Activated CD8-positive, alpha-beta memory T cell treated with anti-CD3 and anti-CD28 coated beads, Interleukin-2, amount 50 U/mL, for 4 hours (primary cell): ENCODE data around the gene ALKBH4.
"Not testable (repeated sequence)": the region's sequence is repeated elsewhere in the genome, so short reads cannot be mapped to it uniquely, and the experiment has no call there.

Experiments used
- DNase-seq: peaks from one replicate; pipeline ENCODE4 v3.0.0-alpha.2; 2020

ALKBH4 gene

GRCh38 chr7:102454932-102455331, 9.7 kb downstream of the ALKBH4 start:
- DNase-seq: not testable (repeated sequence)

- no peak for DNase-seq
Observed at GRCh38 chr7:102454468-102454867, 10.2 kb downstream of the ALKBH4 start.

- DNase-seq: no peak
Observed at GRCh38 chr7:102453319-102453718, 11.3 kb downstream of the ALKBH4 start.

GRCh38 chr7:102452451-102452850, 12.2 kb downstream of the ALKBH4 start:
- DNase-seq: no peak

GRCh38 chr7:102451371-102452054, 13.2 kb downstream of the ALKBH4 start:
- no peak for DNase-seq

- DNase-seq: peak; percentile 65
Observed at GRCh38 chr7:102450242-102450641, 14.4 kb downstream of the ALKBH4 start.

GRCh38 chr7:102449136-102449535, 15.5 kb downstream of the ALKBH4 start:
- no peak for DNase-seq

GRCh38 chr7:102447311-102447710, 17.4 kb downstream of the ALKBH4 start:
- no peak for DNase-seq

- no peak for DNase-seq
Observed at GRCh38 chr7:102446387-102447156, 18.1 kb downstream of the ALKBH4 start.

- DNase-seq: no peak
Observed at GRCh38 chr7:102445674-102446071, 19.0 kb downstream of the ALKBH4 start.

GRCh38 chr7:102444961-102445673, 19.5 kb downstream of the ALKBH4 start:
- DNase-seq: no peak

GRCh38 chr7:102439963-102440795, 24.5 kb downstream of the ALKBH4 start:
- no peak for DNase-seq

GRCh38 chr7:102436118-102436517, 28.5 kb downstream of the ALKBH4 start:
- no peak for DNase-seq

- peak; percentile 27 for DNase-seq
Observed at GRCh38 chr7:102434039-102434486, 30.6 kb downstream of the ALKBH4 start.

GRCh38 chr7:102433219-102434038, 31.2 kb downstream of the ALKBH4 start, which contains the start of gene ORAI2:
ORAI2 (plus strand) TSS chr7:102433575; CDS start chr7:102438957, 5,382 bp downstream.
- peak; percentile 93 for DNase-seq

GRCh38 chr7:102432442-102433218, 32.0 kb downstream of the ALKBH4 start:
- DNase-seq: no peak

- peak; percentile 60 for DNase-seq
Observed at GRCh38 chr7:102431617-102432298, 32.9 kb downstream of the ALKBH4 start.

- DNase-seq: no peak
Observed at GRCh38 chr7:102429141-102429899, 35.3 kb downstream of the ALKBH4 start.

GRCh38 chr7:102427019-102427405, 37.7 kb downstream of the ALKBH4 start:
- DNase-seq: no peak
